Measurements from ENCODE around the gene TPSAB1. TPM values are rescaled to one million over a fixed set of nuclear protein-coding genes. Genes with fewer than 3 reads are reported as not detected.
"Not testable (repeated sequence)": the region's sequence is repeated elsewhere in the genome, so short reads cannot be mapped to it uniquely, and the experiment has no call there.

TPSAB1 gene
- total and polyA plus RNA-seq, 7 experiments from 2014 or later = 3.2 to 10.2 TPM; not detected in 5

DNA sequence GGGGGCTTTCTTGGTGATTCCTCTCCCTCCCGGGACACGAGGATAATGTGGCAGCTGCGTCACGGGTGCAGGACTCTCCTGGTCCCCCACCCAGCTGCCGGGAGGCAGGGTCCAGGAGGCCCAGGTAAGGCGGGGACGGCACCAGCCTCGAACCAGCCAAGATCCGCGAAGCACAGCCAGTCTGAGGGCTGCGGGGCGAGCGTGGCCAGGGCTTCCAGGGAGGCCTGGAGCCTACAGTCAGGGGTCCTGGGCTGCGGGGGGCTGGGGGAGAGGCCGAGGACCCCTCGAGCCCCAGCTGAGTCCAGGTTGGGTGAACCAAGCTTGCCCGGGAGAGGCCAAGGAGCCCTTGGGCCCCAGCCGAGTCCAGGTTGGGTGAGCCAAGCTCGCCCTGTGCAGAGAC, 25.3 kb downstream of the TPSAB1 start:
- CTCF ChIA-PET = no interaction called here

DNA sequence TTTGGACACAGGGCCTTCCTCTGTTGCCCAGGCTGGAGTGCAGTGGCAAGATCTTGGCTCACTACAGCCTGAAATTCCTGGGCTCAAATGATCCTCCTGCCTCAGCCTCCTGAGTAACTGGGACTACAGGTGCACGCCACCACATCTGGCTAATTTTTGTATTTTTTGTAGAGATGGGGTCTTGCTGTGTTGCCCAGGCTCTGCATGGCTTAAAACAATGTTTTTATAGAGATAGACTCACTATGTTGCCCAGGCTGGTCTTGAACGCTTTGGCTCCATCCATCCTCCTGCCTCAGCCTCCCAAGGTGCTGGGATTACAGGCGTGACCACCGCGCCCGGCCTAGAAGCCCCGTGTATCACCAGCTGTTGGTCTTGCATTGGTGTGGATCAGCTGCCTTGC, 28.9 kb downstream of the TPSAB1 start:
- H3K9me3 ChIP-seq (ENCODE audit: control insufficient read depth in 2 of 3, low read length in 3 of 3); H3K4me1 ChIP-seq (ENCODE audit: control insufficient read depth in 2 of 2, insufficient read depth in 2 of 2, low read length in 2 of 2); POLR2A ChIA-PET; H3K27ac Mint-ChIP-seq; H3K4me3 Mint-ChIP-seq; H3K27me3 ChIP-seq (ENCODE audit: control insufficient read depth in 2 of 2, insufficient read depth in 2 of 2, low read length in 2 of 2); H3K4me3 ChIP-seq (ENCODE audit: low read length); DNase-seq; H3K4me1 Mint-ChIP-seq; H3K36me3 ChIP-seq (ENCODE audit: control insufficient read depth in 2 of 3, insufficient read depth in 3 of 3, low read length in 3 of 3); H3K9me3 Mint-ChIP-seq; intact Hi-C loops (cut with micrococcal nuclease); CTCF ChIA-PET; H3K36me3 Mint-ChIP-seq; H3K27ac ChIP-seq (ENCODE audit: low read depth, low read length); ATAC-seq: not testable (repeated sequence)
- H3K27me3 Mint-ChIP-seq = peaks cover 2 to 18% (median 8%) of the 10 kb centered on the region in 5 donors

More for the DNA sequence above, 25.3 kb downstream of the TPSAB1 start:
- H3K9me3 ChIP-seq (ENCODE audit: control insufficient read depth in 2 of 3, low read length in 3 of 3) = no peaks in the 10 kb centered on the region
- Mint-ChIP-seq H3K27ac (no peak overlapping the region), H3K4me3 (no peak overlapping the region), H3K9me3 (peaks cover 0 to 10% (median 0%) of the 10 kb centered on the region in 11 donors), H3K4me1 (peaks cover 0 to 2% (median 0%) of the 10 kb centered on the region in 7 donors), H3K36me3 (no peaks in the 10 kb centered on the region), H3K27me3 (peaks cover 7 to 13% (median 12%) of the 10 kb centered on the region in 5 donors)
- no peak overlapping the region for H3K27ac ChIP-seq (ENCODE audit: low read depth, low read length)
- no peaks in the 10 kb centered on the region for H3K4me1 ChIP-seq (ENCODE audit: control insufficient read depth in 2 of 2, insufficient read depth in 2 of 2, low read length in 2 of 2)
- no peak overlapping the region for H3K4me3 ChIP-seq (ENCODE audit: low read length)
- no peak for ATAC-seq
- POLR2A ChIA-PET = no interaction called here
- no peaks in the 10 kb centered on the region for H3K27me3 ChIP-seq (ENCODE audit: control insufficient read depth in 2 of 2, insufficient read depth in 2 of 2, low read length in 2 of 2)
- no peak for DNase-seq
- intact Hi-C loops (cut with micrococcal nuclease) = no loop called here
- no peaks in the 10 kb centered on the region for H3K36me3 ChIP-seq (ENCODE audit: control insufficient read depth in 2 of 3, insufficient read depth in 3 of 3, low read length in 3 of 3)

DNA sequence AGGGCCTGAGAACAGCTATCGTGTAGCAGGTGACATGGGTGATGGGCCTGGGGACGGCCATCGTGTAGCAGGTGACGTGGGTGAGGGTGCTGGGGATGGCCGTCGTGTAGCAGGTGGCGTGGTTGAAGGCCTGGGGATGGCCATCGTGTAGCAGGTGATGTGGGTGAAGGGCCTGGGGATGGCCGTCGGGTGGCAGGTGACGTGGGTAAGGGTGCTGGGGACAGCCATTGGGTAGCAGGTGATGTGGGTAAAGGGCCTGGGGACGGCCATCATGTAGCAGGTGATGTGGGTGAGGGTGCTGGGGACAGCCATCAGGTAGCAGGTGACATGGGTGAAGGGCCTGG, 30.8 kb downstream of the TPSAB1 start:
- Histone ChIP-seq H3K4me3 (ENCODE audit: low read length) (no peak overlapping the region), H3K9me3 (ENCODE audit: control insufficient read depth in 2 of 3, low read length in 3 of 3) (no peaks in the 10 kb centered on the region), H3K4me1 (ENCODE audit: control insufficient read depth in 2 of 2, insufficient read depth in 2 of 2, low read length in 2 of 2) (no peaks in the 10 kb centered on the region), H3K36me3 (ENCODE audit: control insufficient read depth in 2 of 3, insufficient read depth in 3 of 3, low read length in 3 of 3) (no peaks in the 10 kb centered on the region), H3K27me3 (ENCODE audit: control insufficient read depth in 2 of 2, insufficient read depth in 2 of 2, low read length in 2 of 2) (no peaks in the 10 kb centered on the region), H3K27ac (ENCODE audit: low read depth, low read length) (no peak overlapping the region)
- Mint-ChIP-seq H3K27ac (no peak overlapping the region), H3K27me3 (peaks cover 2 to 31% (median 16%) of the 10 kb centered on the region in 5 donors), H3K36me3 (no peaks in the 10 kb centered on the region), H3K9me3 (peaks cover 0 to 2% (median 0%) of the 10 kb centered on the region in 11 donors), H3K4me3 (peak overlapping the region in 1 of 10 donors; percentile 57), H3K4me1 (peaks cover 0 to 8% (median 0%) of the 10 kb centered on the region in 7 donors)
- CTCF ChIA-PET = no interaction called here
- intact Hi-C loops (cut with micrococcal nuclease) = no loop called here
- ATAC-seq (no peak), DNase-seq (no peak)
- POLR2A ChIA-PET = no interaction called here

DNA sequence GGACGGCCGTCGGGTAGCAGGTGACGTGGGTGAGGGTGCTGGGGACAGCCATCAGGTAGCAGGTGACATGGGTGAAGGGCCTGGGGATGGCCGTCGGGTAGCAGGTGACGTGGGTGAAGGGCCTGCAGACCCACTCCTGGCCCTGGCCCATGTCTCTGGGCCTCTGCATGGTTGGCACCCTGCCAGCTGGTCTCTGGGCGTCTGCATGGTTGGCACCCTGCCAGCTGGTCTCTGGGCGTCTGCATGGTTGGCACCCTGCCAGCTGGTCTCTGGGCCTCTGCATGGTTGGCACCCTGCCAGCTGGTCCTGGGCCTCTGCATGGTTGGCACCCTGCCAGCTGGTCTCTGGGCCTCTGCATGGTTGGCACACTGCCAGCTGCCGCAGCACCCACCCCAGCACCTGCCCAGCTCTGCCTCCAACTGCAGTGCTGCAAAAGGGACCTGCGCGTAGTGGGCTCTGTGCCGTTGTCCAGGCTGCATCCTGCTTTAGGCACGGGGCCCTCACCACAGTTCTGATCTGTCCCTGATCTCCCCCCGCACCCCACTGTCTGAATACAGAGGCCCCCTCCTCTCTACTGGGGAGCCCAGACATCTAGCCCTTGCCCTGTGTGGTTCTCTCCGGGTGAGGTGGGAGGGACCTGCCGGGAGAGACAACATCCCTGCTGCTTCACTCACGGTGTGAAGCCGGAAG, 31.4 kb downstream of the TPSAB1 start:
- DNase-seq; H3K4me3 ChIP-seq (ENCODE audit: low read length); H3K27ac Mint-ChIP-seq; H3K36me3 Mint-ChIP-seq; CTCF ChIA-PET; H3K4me1 Mint-ChIP-seq; H3K27me3 ChIP-seq (ENCODE audit: control insufficient read depth in 2 of 2, insufficient read depth in 2 of 2, low read length in 2 of 2); H3K4me1 ChIP-seq (ENCODE audit: control insufficient read depth in 2 of 2, insufficient read depth in 2 of 2, low read length in 2 of 2); intact Hi-C loops (cut with micrococcal nuclease); H3K9me3 Mint-ChIP-seq; H3K9me3 ChIP-seq (ENCODE audit: control insufficient read depth in 2 of 3, low read length in 3 of 3); ATAC-seq; H3K36me3 ChIP-seq (ENCODE audit: control insufficient read depth in 2 of 3, insufficient read depth in 3 of 3, low read length in 3 of 3); POLR2A ChIA-PET; H3K27ac ChIP-seq (ENCODE audit: low read depth, low read length): not testable (repeated sequence)
- peak overlapping the region in 1 of 10 donors; percentile 57 for H3K4me3 Mint-ChIP-seq
- peaks cover 2 to 32% (median 16%) of the 10 kb centered on the region in 5 donors for H3K27me3 Mint-ChIP-seq

DNA sequence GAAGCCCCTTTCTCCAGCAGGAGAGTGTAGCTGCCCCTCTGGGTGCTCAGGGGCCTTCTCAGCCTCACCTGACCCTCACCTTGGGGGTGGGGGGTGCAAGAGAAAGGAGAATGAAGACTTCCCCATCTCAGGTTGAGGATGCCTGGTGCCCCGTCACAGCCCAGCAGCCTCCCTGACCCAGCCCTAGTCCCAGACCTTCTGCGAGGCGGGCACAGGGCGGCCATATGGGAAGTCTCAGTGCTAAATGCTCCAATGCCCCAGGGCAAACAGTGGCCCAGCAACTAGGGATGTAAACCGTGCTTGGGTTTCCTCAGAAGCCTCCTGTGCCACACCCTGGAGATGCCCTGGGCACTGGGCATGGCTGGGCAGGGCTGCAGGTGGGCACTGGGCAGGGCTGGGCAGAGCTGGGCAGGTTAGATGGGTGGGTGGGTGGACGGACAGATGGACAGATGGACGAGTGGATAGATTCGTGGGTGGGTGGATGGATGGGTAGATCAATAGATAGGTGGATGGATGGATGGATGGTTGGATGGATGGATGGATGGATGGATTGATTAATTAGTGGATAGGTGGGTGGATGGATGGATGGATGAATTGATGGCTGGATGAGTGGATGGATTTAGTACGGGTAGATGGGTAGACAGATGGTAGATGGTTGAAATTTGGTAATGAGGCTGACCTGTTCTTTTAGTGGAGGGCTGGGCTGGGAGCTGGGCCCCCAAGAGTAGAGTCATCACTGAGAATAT, 32.1 kb downstream of the TPSAB1 start:
- Mint-ChIP-seq H3K27me3 (peaks cover 2 to 33% (median 18%) of the 10 kb centered on the region in 5 donors), H3K36me3 (no peaks in the 10 kb centered on the region), H3K9me3 (no peaks in the 10 kb centered on the region), H3K27ac (no peak overlapping the region), H3K4me1 (peaks cover 0 to 10% (median 0%) of the 10 kb centered on the region in 7 donors), H3K4me3 (peak overlapping the region in 1 of 10 donors; percentile 4)
- H3K9me3 ChIP-seq (ENCODE audit: control insufficient read depth in 2 of 3, low read length in 3 of 3) = no peaks in the 10 kb centered on the region
- CTCF ChIA-PET = no interaction called here
- no peak for ATAC-seq
- intact Hi-C loops (cut with micrococcal nuclease) = no loop called here
- H3K27me3 ChIP-seq (ENCODE audit: control insufficient read depth in 2 of 2, insufficient read depth in 2 of 2, low read length in 2 of 2) = no peaks in the 10 kb centered on the region
- no peaks in the 10 kb centered on the region for H3K36me3 ChIP-seq (ENCODE audit: control insufficient read depth in 2 of 3, insufficient read depth in 3 of 3, low read length in 3 of 3)
- no peaks in the 10 kb centered on the region for H3K4me1 ChIP-seq (ENCODE audit: control insufficient read depth in 2 of 2, insufficient read depth in 2 of 2, low read length in 2 of 2)
- H3K27ac ChIP-seq (ENCODE audit: low read depth, low read length) = no peak overlapping the region
- no peak overlapping the region for H3K4me3 ChIP-seq (ENCODE audit: low read length)
- POLR2A ChIA-PET = no interaction called here
- DNase-seq = no peak

DNA sequence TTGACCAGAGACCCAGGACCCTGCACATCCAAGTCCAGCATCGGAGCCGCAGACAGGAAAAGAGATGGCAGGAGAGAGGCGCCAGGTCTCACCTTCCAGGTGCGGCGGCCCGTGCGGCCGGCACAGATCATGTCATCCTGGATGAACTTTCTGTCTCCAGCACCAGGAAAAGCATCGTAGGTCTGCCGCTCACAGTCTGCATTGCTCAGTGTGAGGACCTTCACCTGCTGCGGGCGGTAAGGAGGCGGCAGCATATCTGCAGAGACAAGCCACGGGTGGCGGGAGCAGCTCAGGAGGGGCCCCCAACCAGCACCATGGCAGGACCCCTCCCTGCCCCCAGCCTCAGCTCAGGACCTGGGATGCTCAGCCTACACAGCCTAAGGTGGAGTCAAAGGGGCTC, 33.3 kb downstream of the TPSAB1 start:
- no peaks in the 10 kb centered on the region for H3K36me3 Mint-ChIP-seq
- no peak for DNase-seq
- Histone ChIP-seq H3K9me3 (ENCODE audit: control insufficient read depth in 2 of 3, low read length in 3 of 3) (no peaks in the 10 kb centered on the region), H3K27ac (ENCODE audit: low read depth, low read length) (no peak overlapping the region), H3K4me3 (ENCODE audit: low read length) (no peak overlapping the region), H3K4me1 (ENCODE audit: control insufficient read depth in 2 of 2, insufficient read depth in 2 of 2, low read length in 2 of 2) (no peaks in the 10 kb centered on the region), H3K36me3 (ENCODE audit: control insufficient read depth in 2 of 3, insufficient read depth in 3 of 3, low read length in 3 of 3) (no peaks in the 10 kb centered on the region), H3K27me3 (ENCODE audit: control insufficient read depth in 2 of 2, insufficient read depth in 2 of 2, low read length in 2 of 2) (no peaks in the 10 kb centered on the region)
- H3K27ac Mint-ChIP-seq = no peak overlapping the region
- ChIA-PET CTCF (no interaction called here), POLR2A (interaction anchor here (0.6 kb wide), 1 partner anchor 713 kb away, joined by 4 read pairs; no protein-coding TSS in a partner anchor)
- ATAC-seq = no peak
- H3K4me1 Mint-ChIP-seq = peaks cover 0 to 13% (median 0%) of the 10 kb centered on the region in 7 donors
- peaks cover 2 to 35% (median 20%) of the 10 kb centered on the region in 5 donors for H3K27me3 Mint-ChIP-seq
- H3K9me3 Mint-ChIP-seq = no peaks in the 10 kb centered on the region
- H3K4me3 Mint-ChIP-seq = no peak overlapping the region
- intact Hi-C loops (cut with micrococcal nuclease) = no loop called here

DNA sequence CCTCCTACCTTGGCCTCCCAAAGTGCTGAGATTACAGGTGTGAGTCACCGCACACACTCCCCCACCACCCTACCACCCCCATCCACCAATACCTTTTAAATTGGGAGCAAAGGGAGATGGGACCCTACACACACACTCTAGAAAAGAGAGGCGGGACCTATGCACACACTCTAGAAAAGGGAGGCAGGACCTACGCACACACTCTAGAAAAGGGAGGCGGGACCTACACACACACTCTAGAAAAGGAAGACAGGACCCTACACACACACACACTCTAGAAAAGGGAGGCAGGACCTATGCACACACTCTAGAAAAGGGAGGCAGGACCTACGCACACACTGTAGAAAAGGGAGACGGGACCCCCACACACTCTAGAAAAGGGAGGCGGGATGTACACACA, 34.3 kb downstream of the TPSAB1 start:
- Mint-ChIP-seq H3K4me3 (no peak overlapping the region), H3K27me3 (peaks cover 2 to 33% (median 20%) of the 10 kb centered on the region in 5 donors), H3K4me1 (peaks cover 0 to 13% (median 0%) of the 10 kb centered on the region in 7 donors), H3K36me3 (no peaks in the 10 kb centered on the region), H3K9me3 (no peaks in the 10 kb centered on the region), H3K27ac (no peak overlapping the region)
- H3K27ac ChIP-seq (ENCODE audit: low read depth, low read length) = no peak overlapping the region
- H3K4me1 ChIP-seq (ENCODE audit: control insufficient read depth in 2 of 2, insufficient read depth in 2 of 2, low read length in 2 of 2) = no peaks in the 10 kb centered on the region
- H3K9me3 ChIP-seq (ENCODE audit: control insufficient read depth in 2 of 3, low read length in 3 of 3) = no peaks in the 10 kb centered on the region
- no peak for DNase-seq
- no peak overlapping the region for H3K4me3 ChIP-seq (ENCODE audit: low read length)
- ATAC-seq = no peak
- no peaks in the 10 kb centered on the region for H3K36me3 ChIP-seq (ENCODE audit: control insufficient read depth in 2 of 3, insufficient read depth in 3 of 3, low read length in 3 of 3)
- ChIA-PET POLR2A (no interaction called here), CTCF (no interaction called here)
- no peaks in the 10 kb centered on the region for H3K27me3 ChIP-seq (ENCODE audit: control insufficient read depth in 2 of 2, insufficient read depth in 2 of 2, low read length in 2 of 2)
- intact Hi-C loops (cut with micrococcal nuclease) = no loop called here

Data from naive thymus-derived CD4-positive, alpha-beta T cell (primary cell).